Measurements from ENCODE around the gene MAP3K5. TPM values are rescaled to one million over a fixed set of nuclear protein-coding genes. Genes with fewer than 3 reads are reported as not detected.

Gene MAP3K5
- total and polyA plus RNA-seq, 9 of the 15 experiments (the other 6 are each of a cell fraction or from before 2014, with no cell fraction given): 2.2 to 13.0 (median 9.9) TPM

GRCh38 chr6:136532030-136532429 lies 260.2 kb downstream of the MAP3K5 start (continued):
- TF ChIP-seq HDAC1 (IDR thresholded peaks at IDR 0.05) (no peak), POLR2B (IDR thresholded peaks at IDR 0.05; ENCODE audit: low read depth, partially characterized antibody) (no peak), ZNF146 (CRISPR knock-in tag; IDR thresholded peaks at IDR 0.05; ENCODE audit: unreplicated experiment) (no peak), RBBP5 (IDR thresholded peaks at IDR 0.05; ENCODE audit: borderline replicate concordance, insufficient read depth, low read length, poor library complexity, severe bottlenecking) (no peak), ZNF41 (CRISPR knock-in tag; conservative IDR thresholded peaks at IDR 0.05) (no peak), ZBTB9 (CRISPR knock-in tag; IDR thresholded peaks at IDR 0.05) (no peak), ETV6 (IDR thresholded peaks at IDR 0.05; ENCODE audit: borderline replicate concordance in 1 of 2, low read depth in 2 of 2, low read length in 1 of 2) (no peak), ETV6 (CRISPR knock-in tag; IDR thresholded peaks at IDR 0.05; ENCODE audit: borderline replicate concordance) (no peak), BRCA1 (IDR thresholded peaks at IDR 0.05) (no peak), BRCA1 (CRISPR knock-in tag; IDR thresholded peaks at IDR 0.05) (no peak), ATF6 (CRISPR knock-in tag; IDR thresholded peaks at IDR 0.05) (no peak)
